Fibroblast of mammary gland (primary cell): ENCODE measurements around the gene CYP1A1.

Experiments used
- DNase-seq: peaks from one replicate; pipeline ENCODE4 v3.0.0-alpha.2; 2010; ENCODE audit warnings: low read depth
- H3K4me3 ChIP-seq: 2 replicates; pipeline ENCODE4 v1.5.1; 2011; ENCODE audit warnings: low read depth, mild to moderate bottlenecking, low read length, moderate library complexity; ENCODE audit not compliant: control insufficient read depth
- TF ChIP-seq, protein P1 (sequence below): conservative IDR thresholded peaks from 2 replicates; pipeline ENCODE4 v1.5.1; 2011; ENCODE audit warnings: low read depth, low read length, inconsistent platforms; ENCODE audit not compliant: control insufficient read depth, insufficient read depth

Gene CYP1A1

DNA sequence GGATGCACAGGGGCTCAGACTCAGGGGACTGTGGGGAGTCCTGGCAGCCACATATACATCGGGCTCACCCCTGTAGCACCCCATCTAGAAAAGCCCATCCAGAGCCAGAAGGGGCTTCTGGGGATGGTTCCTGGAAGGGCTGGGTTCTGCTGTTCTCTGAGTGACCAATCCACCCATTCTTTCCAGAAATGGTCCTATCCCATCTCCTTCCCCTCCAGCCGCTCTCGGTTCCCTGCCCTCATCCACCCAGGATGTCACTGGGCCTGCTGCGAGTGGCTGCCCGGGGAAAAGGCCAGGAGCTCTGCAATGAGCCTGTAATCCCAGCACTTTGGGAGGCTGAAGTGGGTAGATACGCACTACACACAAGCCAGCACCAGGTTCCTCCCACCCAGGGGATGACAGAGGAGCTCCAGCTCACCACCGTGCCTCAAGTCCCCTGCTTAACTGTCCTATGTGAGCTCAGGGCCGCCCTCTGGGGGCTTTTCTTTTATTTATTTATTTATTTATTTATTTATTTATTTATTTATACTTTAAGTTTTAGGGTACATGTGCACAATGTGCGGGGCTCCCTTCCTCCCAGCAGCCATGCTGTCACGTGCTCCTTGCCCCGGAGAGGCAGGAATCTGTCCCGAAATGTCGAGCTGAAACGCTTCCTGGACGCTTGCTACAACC, 42.9 kb upstream of the CYP1A1 start:
- no peak for DNase-seq
- no peak overlapping the region for H3K4me3 ChIP-seq
- TF ChIP-seq, protein P1, sequence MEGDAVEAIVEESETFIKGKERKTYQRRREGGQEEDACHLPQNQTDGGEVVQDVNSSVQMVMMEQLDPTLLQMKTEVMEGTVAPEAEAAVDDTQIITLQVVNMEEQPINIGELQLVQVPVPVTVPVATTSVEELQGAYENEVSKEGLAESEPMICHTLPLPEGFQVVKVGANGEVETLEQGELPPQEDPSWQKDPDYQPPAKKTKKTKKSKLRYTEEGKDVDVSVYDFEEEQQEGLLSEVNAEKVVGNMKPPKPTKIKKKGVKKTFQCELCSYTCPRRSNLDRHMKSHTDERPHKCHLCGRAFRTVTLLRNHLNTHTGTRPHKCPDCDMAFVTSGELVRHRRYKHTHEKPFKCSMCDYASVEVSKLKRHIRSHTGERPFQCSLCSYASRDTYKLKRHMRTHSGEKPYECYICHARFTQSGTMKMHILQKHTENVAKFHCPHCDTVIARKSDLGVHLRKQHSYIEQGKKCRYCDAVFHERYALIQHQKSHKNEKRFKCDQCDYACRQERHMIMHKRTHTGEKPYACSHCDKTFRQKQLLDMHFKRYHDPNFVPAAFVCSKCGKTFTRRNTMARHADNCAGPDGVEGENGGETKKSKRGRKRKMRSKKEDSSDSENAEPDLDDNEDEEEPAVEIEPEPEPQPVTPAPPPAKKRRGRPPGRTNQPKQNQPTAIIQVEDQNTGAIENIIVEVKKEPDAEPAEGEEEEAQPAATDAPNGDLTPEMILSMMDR: no peak

DNA sequence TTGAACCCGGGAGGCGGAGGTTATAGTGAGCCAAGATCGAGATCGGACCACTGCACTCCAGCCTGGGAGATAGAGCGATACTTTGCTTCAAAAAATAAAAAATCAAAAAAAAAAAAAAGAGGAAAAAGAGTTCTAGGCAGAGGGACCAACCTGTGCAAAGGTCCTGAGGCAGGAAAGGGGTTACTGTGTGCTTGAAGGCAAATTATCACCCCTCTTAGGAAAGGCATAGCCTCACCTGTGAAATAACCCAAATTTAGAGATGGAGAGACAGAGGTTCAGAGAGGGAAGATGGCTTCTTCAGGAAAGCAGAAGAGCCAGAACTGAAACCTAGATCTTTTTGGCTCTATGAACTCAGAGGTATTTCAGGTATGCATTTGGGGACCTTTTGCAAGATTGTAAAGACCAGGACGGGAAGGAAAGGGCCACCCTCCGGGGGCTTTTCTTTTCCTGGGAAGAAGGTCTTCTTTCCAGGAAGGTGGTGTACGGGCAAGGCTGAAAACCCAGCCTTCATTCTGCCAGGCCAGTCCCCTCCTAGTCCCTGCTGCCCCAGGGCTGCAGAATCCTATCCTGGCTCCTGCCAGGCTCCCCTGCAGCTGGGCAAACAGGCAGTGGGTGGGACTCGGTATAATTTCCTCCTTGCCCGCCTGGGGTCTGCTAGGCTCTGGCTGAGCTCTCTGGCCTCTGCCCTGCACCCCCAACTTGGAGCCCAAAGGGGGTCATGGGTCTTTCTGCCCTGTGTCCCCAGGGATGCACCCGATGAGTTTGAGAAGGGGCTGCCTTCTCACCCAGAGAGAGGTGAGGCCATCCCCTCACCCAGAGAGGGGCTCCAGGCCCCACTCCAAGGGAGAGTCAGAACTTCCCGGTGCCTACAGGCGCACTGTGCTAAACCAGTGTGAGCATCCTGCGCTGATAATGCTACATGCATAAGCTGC, 42.1 kb upstream of the CYP1A1 start:
- DNase-seq: no peak
- TF ChIP-seq, protein P1: no peak
- no peak overlapping the region for H3K4me3 ChIP-seq

DNA sequence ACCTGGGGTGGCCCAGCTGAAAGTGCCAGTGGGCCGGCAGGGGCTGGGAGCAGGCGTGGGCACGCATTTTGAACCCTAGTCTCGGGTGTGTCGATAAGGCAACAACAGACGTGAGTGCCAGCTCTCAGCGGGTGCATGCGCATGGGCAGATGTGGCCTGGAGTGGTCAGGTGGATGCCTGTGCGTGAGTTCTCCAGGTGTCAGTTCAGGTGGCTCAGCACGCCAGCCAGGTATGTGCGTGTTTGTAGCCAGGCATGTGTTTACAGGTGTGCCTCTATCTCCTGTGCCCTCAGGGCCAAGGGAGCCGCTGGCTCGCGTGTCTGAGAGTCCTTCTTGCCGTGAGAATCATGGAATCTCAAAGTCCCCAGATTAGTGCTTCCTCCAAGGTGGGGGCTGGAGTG, 38.1 kb upstream of the CYP1A1 start:
- H3K4me3 ChIP-seq: no peak overlapping the region
- DNase-seq: no peak
- TF ChIP-seq, protein P1: no peak

DNA sequence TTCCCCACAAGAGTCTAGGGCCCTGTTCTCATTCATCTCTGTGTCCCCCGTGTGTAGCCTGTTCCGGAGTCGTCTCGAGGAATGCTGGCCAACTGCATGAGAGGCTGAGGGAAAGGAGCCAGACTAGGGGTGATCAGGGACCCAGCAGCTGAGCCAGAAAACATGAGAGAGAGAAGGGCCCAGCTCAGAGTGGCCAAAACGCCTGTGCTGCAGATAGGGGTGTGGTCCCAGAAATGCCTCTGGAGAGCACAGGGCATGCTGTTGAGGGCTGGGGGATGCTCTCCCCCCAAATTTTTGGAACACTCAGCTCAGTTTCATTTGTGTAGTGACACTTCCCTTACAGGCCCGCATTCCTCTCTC, 37.4 kb upstream of the CYP1A1 start:
- TF ChIP-seq, protein P1: no peak
- DNase-seq: no peak

DNA sequence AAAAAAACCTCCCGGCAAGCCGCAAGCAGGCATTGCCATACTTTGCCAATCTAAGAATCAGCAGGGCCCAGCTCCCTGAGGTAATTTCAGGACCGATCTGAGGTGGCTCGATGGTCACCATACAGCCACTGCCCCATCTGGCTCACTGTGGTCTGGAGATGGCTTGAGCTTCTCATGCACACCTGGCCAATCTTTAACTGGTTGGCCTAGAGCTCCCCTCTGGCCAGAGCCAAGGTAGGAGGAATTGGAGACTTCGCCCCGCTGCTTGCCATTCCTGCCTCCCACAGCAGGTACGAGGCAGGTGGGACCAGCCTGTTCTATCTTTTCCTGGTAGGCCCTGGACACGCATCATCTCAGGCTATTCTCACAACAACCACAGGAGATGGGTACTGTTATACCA, 33.4 kb upstream of the CYP1A1 start:
- TF ChIP-seq, protein P1: no peak
- DNase-seq: no peak
- H3K4me3 ChIP-seq: no peak overlapping the region

More for the DNA sequence above, 37.4 kb upstream of the CYP1A1 start:
- no peak overlapping the region for H3K4me3 ChIP-seq

DNA sequence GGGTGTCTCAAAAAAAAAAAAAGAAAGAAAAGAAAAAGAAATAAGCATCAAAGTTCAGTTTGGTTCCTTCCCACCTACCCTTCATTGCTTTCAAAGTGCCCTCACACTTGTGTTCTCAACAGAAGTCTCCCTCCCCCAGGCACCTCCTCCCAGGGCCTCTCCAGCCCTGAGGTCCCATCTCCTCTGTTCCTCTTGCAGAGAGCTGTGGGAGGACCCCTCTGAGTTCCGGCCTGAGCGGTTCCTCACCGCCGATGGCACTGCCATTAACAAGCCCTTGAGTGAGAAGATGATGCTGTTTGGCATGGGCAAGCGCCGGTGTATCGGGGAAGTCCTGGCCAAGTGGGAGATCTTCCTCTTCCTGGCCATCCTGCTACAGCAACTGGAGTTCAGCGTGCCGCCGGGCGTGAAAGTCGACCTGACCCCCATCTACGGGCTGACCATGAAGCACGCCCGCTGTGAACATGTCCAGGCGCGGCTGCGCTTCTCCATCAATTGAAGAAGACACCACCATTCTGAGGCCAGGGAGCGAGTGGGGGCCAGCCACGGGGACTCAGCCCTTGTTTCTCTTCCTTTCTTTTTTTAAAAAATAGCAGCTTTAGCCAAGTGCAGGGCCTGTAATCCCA, 29.4 kb upstream of the CYP1A1 start:
- TF ChIP-seq, protein P1: no peak
- DNase-seq: no peak
- no peak overlapping the region for H3K4me3 ChIP-seq
